Panc1 (cell line): Measurements from ENCODE around the gene AK8. TPM values are rescaled to one million over a fixed set of nuclear protein-coding genes. Genes with fewer than 3 reads are reported as not detected.

ENCODE experiments used
- ATAC-seq: fragments of 200-7000 bp; cut with Tn5 transposase; 2 replicates; pipeline ENCODE4 v1.9.1; 2020; ENCODE audit warnings: mild to moderate bottlenecking, moderate library complexity
- BruUV-seq: library from RNA; stranded (reverse); fragments of 400-500 nt; replicated peaks from 2 replicates; lab custom pipeline; 2021; lab: Mats Ljungman, UMichigan
- CTCF ChIA-PET: fragments of 300-600 bp; sonication (Branson Sonifier 250); formaldehyde crosslinking; loops from one replicate; lab custom pipeline; 2022; ENCODE audit warnings: antibody characterized with exemption; lab: Charles Lee
- POLR2A ChIA-PET: fragments of 300-600 bp; sonication (Branson Sonifier 250); formaldehyde crosslinking; loops from one replicate; lab custom pipeline; 2022; ENCODE audit warnings: antibody characterized with exemption; lab: Charles Lee
- DNase-seq: peaks from one replicate; pipeline ENCODE4 v3.0.0-alpha.2; 2010; ENCODE audit warnings: low read depth, low spot score
- H3K27ac ChIP-seq: 2 replicates; pipeline ENCODE4 v1.5.1; 2011; ENCODE audit warnings: mild to moderate bottlenecking, low read length, inconsistent platforms
- H3K27me3 ChIP-seq: fragments of 200-500 bp; sonication (Bioruptor generic); 2 replicates; pipeline ENCODE4 v1.6.0; 2014; ENCODE audit warnings: low read length, inconsistent platforms; ENCODE audit not compliant: control insufficient read depth, insufficient read depth
- H3K36me3 ChIP-seq: fragments of 200-500 bp; sonication (Bioruptor generic); 2 replicates; pipeline ENCODE4 v1.5.1; 2014; ENCODE audit warnings: inconsistent platforms, mild to moderate bottlenecking, low read length, moderate library complexity; ENCODE audit not compliant: control insufficient read depth, insufficient read depth
- H3K4me1 ChIP-seq: 2 replicates; pipeline ENCODE4 v1.5.1; 2011; ENCODE audit warnings: inconsistent platforms, mild to moderate bottlenecking, low read length, moderate library complexity; ENCODE audit not compliant: control insufficient read depth, insufficient read depth
- H3K4me3 ChIP-seq, 2 experiments: 2 replicates each; pipeline ENCODE4 v1.5.1; 2011 to 2012; ENCODE audit warnings: low read depth in 2 of 2, low read length in 2 of 2, mild to moderate bottlenecking in 2 of 2, inconsistent platforms in 1 of 2, moderate library complexity in 1 of 2
- H3K9me3 ChIP-seq: fragments of 200-500 bp; sonication (Bioruptor generic); 2 replicates; pipeline ENCODE4 v1.5.1; 2014; ENCODE audit warnings: low read depth, mild to moderate bottlenecking, inconsistent platforms, low read length, moderate library complexity; ENCODE audit not compliant: control insufficient read depth, insufficient read depth
- CTCF ChIP-seq: fragments of 450-650 bp; IDR thresholded peaks from 2 replicates; pipeline ENCODE4 v1.5.1; 2017; ENCODE audit warnings: mild to moderate bottlenecking
- POLR2AphosphoS5 ChIP-seq: IDR thresholded peaks from 2 replicates; pipeline ENCODE4 v1.6.1; 2012; ENCODE audit warnings: mild to moderate bottlenecking, low read depth, low read length, moderate library complexity
- REST ChIP-seq, 2 experiments: IDR thresholded peaks; 2 replicates each; pipeline ENCODE4 v1.6.1; 2011 to 2012; ENCODE audit warnings: low read depth in 2 of 2, control low read depth in 1 of 2, low read length in 1 of 2, mild to moderate bottlenecking in 1 of 2, moderate library complexity in 1 of 2; ENCODE audit not compliant: insufficient read depth in 1 of 2
- SIN3A ChIP-seq: IDR thresholded peaks from 2 replicates; pipeline ENCODE4 v1.6.1; 2012; ENCODE audit warnings: low read depth, mild to moderate bottlenecking, low read length, moderate library complexity, borderline replicate concordance; ENCODE audit not compliant: insufficient read depth
- TCF7L2 ChIP-seq: IDR thresholded peaks from 2 replicates; pipeline ENCODE4 v1.6.1; 2011; ENCODE audit warnings: mild to moderate bottlenecking, low read depth, low read length, inconsistent platforms
- in situ Hi-C: cut with HindIII; loops from 2 replicates; pipeline ENCODE4 v1.10.0; 2016; ENCODE audit warnings: low sequenced_read_pairs, low pct_unique_long_range_greater_than_20kb
- intact Hi-C: fragments of 100-400 bp; cut with micrococcal nuclease; formaldehyde crosslinking; loops from one replicate; pipeline ENCODE4 v1.10.0; 2022; ENCODE audit not compliant: unreplicated experiment
- total RNA-seq: library from RNA; stranded (reverse); gene quantifications from one replicate; pipeline ENCODE4 v1.2.1, GENCODE V29; 2021; ENCODE audit not compliant: unreplicated experiment

The AK8 gene
- total RNA-seq, 1 experiment from 2014 or later: 0.39 TPM

- no peak for DNase-seq
- Histone ChIP-seq H3K27ac (no peak overlapping the region), H3K4me1 (no peaks in the 10 kb centered on the region), H3K9me3 (no peaks in the 10 kb centered on the region), H3K4me3 (no peak overlapping the region), H3K36me3 (no peaks in the 10 kb centered on the region), H3K27me3 (no peaks in the 10 kb centered on the region)
- ChIA-PET POLR2A (no interaction called here), CTCF (no interaction called here)
- intact Hi-C loops: no loop called here
- TF ChIP-seq TCF7L2: no peak
- no peak for TF ChIP-seq SIN3A
- TF ChIP-seq POLR2AphosphoS5: no peak
- no peak for TF ChIP-seq REST (IDR thresholded peaks at IDR 0.05; ENCODE audit: insufficient read depth in 1 of 2, low read depth in 2 of 2, low read length in 1 of 2)
- TF ChIP-seq CTCF: no peak
- no peak for ATAC-seq
- in situ Hi-C loops: no loop called here
- no TSS peak for BruUV-seq
Measured at GRCh38 chr9:132742821-132743311, 135.2 kb downstream of the AK8 start.

DNA sequence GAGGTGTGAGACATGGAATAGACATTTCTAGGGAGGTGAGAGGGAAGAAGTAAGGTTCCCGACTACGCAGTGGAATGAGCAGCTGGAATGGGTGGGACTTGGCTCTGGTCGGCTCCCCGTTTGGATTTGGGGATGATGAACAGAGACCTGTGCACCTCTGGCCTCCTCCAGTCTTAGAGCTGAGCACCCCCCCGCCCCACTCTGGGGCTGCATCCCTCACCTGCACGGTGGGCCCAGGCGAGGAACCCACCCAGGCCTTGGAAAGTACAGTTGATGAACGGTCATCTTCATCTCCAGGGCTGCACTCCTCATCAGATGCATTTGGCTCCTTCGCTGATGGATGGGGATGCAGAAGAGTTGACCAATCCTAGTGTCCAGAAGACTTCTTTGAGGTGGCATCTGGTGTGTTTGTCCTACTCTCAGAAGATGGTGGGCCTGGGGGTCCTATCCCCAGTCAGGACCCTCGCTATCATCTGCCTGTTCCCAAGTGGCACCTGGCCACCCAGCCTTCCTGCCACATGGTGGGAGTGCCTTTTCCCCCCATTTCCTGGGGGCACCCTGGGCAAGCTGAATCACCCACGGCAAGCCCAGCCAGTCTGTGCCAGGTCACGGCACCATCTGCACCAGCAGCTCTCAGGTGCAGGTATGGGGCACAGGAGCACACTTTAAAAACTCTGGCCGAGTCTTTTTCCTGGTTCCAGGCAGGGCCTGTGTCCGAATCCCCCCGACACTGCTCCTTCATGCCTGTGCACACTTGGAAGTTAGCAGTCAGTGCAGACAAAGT lies 137.4 kb downstream of the AK8 start:
- intact Hi-C loops (no loop called here), in situ Hi-C loops (no loop called here)
- Histone ChIP-seq H3K4me1 (no peaks in the 10 kb centered on the region), H3K36me3 (no peaks in the 10 kb centered on the region), H3K9me3 (no peaks in the 10 kb centered on the region), H3K4me3 (no peak overlapping the region), H3K27ac (no peak overlapping the region), H3K27me3 (no peaks in the 10 kb centered on the region)
- BruUV-seq: no TSS peak
- DNase-seq (no peak), ATAC-seq (no peak)
- TF ChIP-seq POLR2AphosphoS5 (no peak), SIN3A (no peak), REST (IDR thresholded peaks at IDR 0.05; ENCODE audit: insufficient read depth in 1 of 2, low read depth in 2 of 2, low read length in 1 of 2) (no peak), TCF7L2 (no peak), CTCF (no peak)
- POLR2A ChIA-PET: no interaction called here
- CTCF ChIA-PET: no interaction called here
